CD14-positive monocyte (primary cell): ENCODE data around the gene CAMTA1. TPM values are rescaled to one million over a fixed set of nuclear protein-coding genes. Genes with fewer than 3 reads are reported as not detected.

Source experiments
- DNase-seq, 3 donors: peaks; one replicate each; pipeline ENCODE4 v3.0.0-alpha.2; 2011 to 2022
- H2AFZ ChIP-seq: 2 replicates; pipeline ENCODE4 v1.6.0; 2012; ENCODE audit warnings: mild to moderate bottlenecking, low read depth, low read length, inconsistent platforms; ENCODE audit not compliant: insufficient read depth, poor library complexity, severe bottlenecking
- H3K27ac ChIP-seq, 2 donors: 1 replicate in 1 of 2; 2 replicates in 1 of 2; pipeline ENCODE4 v1.5.1; 2012 to 2013; ENCODE audit warnings: low read length in 2 of 2, control low read depth in 1 of 2, inconsistent platforms in 1 of 2, low read depth in 1 of 2, mild to moderate bottlenecking in 1 of 2
- H3K27me3 ChIP-seq, 2 donors: one replicate each; pipeline versions ENCODE4 v1.6.0 to v1.6.1; 2011 to 2013; ENCODE audit warnings: low read length in 2 of 2; ENCODE audit not compliant: control insufficient read depth in 2 of 2, insufficient read depth in 2 of 2
- H3K36me3 ChIP-seq, 2 donors: replicated peaks in 1 of 2; 1 replicate in 1 of 2; 2 replicates in 1 of 2; pipeline versions ENCODE4 v1.5.1 to v1.6.1; 2012 to 2013; ENCODE audit warnings: low read length in 2 of 2, control low read depth in 1 of 2, inconsistent platforms in 1 of 2, mild to moderate bottlenecking in 1 of 2; ENCODE audit not compliant: insufficient read depth in 2 of 2, control insufficient read depth in 1 of 2
- H3K4me1 ChIP-seq, 2 donors: 1 replicate in 1 of 2; 2 replicates in 1 of 2; pipeline versions ENCODE4 v1.5.1 to v1.6.1; 2012 to 2013; ENCODE audit warnings: low read length in 2 of 2, control low read depth in 1 of 2, inconsistent platforms in 1 of 2, mild to moderate bottlenecking in 1 of 2, moderate library complexity in 1 of 2; ENCODE audit not compliant: insufficient read depth in 2 of 2, control insufficient read depth in 1 of 2
- H3K4me2 ChIP-seq: replicated peaks from 2 replicates; pipeline ENCODE3; 2012; ENCODE audit warnings: low read length, moderate library complexity, mild to moderate bottlenecking; ENCODE audit not compliant: poor library complexity, severe bottlenecking; ENCODE audit errors: extremely low read depth
- H3K4me3 ChIP-seq, 3 experiments: fragments of 200-600 bp in 1 of 3; sonication (generic) in 1 of 3; replicated peaks in 1 of 3; 1 replicate in 2 of 3; 2 replicates in 1 of 3; pipeline ENCODE4 v1.5.1; 2011 to 2013; ENCODE audit warnings: low read length in 3 of 3, mild to moderate bottlenecking in 3 of 3, control low read depth in 2 of 3, low read depth in 2 of 3, inconsistent platforms in 1 of 3, moderate library complexity in 1 of 3
- H3K79me2 ChIP-seq: 2 replicates; pipeline ENCODE4 v1.6.0; 2012; ENCODE audit warnings: mild to moderate bottlenecking, control low read depth, inconsistent platforms, low read length, moderate library complexity; ENCODE audit not compliant: insufficient read depth
- H3K9ac ChIP-seq: 2 replicates; pipeline ENCODE4 v1.6.0; 2017; ENCODE audit warnings: low read length, mild to moderate bottlenecking; ENCODE audit not compliant: insufficient read depth, poor library complexity, severe bottlenecking
- H3K9me3 ChIP-seq, 2 donors: replicated peaks in 1 of 2; 1 replicate in 1 of 2; 2 replicates in 1 of 2; pipeline versions ENCODE4 v1.5.1 to v1.6.1; 2012 to 2013; ENCODE audit warnings: low read length in 2 of 2, control low read depth in 1 of 2; ENCODE audit not compliant: control insufficient read depth in 1 of 2, insufficient read depth in 1 of 2
- H4K20me1 ChIP-seq: 2 replicates; pipeline ENCODE4 v1.6.0; 2012; ENCODE audit warnings: mild to moderate bottlenecking, low read length, control low read depth, moderate library complexity; ENCODE audit not compliant: insufficient read depth
- H3K27ac Mint-ChIP-seq, 7 donors: one replicate each; pipeline ENCODE4 v1.8.0; 2020; ENCODE audit warnings: mild to moderate bottlenecking in 7 of 7, mixed read lengths in 7 of 7, moderate library complexity in 6 of 7, inconsistent platforms in 2 of 7
- H3K27me3 Mint-ChIP-seq, 3 donors: one replicate each; pipeline ENCODE4 v1.8.0; 2021 to 2022; ENCODE audit warnings: low read depth in 3 of 3, mild to moderate bottlenecking in 3 of 3, mixed read lengths in 3 of 3, moderate library complexity in 3 of 3, inconsistent platforms in 1 of 3
- H3K36me3 Mint-ChIP-seq, 2 donors: one replicate each; pipeline ENCODE4 v1.8.0; 2020; ENCODE audit warnings: mixed read lengths in 2 of 2, inconsistent platforms in 1 of 2, mild to moderate bottlenecking in 1 of 2
- H3K4me1 Mint-ChIP-seq: one replicate; pipeline ENCODE4 v1.8.0; 2020; ENCODE audit warnings: mild to moderate bottlenecking, mixed read lengths
- H3K4me3 Mint-ChIP-seq, 2 donors: one replicate each; pipeline ENCODE4 v1.8.0; 2020; ENCODE audit warnings: mild to moderate bottlenecking in 2 of 2, mixed read lengths in 2 of 2, moderate library complexity in 1 of 2
- H3K9me3 Mint-ChIP-seq, 7 donors: one replicate each; pipeline ENCODE4 v1.8.0; 2020 to 2022; ENCODE audit warnings: mixed read lengths in 7 of 7, mild to moderate bottlenecking in 6 of 7, moderate library complexity in 6 of 7, inconsistent platforms in 2 of 7
- WGBS: methylation state at CpG from one replicate; pipeline ENCODE4 v1.1.5; 2013; ENCODE audit warnings: missing lambda C conversion rate; ENCODE audit not compliant: insufficient coverage; 5-methylcytosine and 5-hydroxymethylcytosine counted together
- intact Hi-C, 2 donors: fragments of 100-400 bp; cut with micrococcal nuclease; formaldehyde crosslinking; loops; one replicate each; pipeline versions ENCODE4 v1.15.0 to v1.15.1; 2023
- polyA plus RNA-seq, 3 donors: library from polyadenylated mRNA; depleted of rRNA in 1 of 3; unstranded in 2 of 3; stranded (reverse) in 1 of 3; fragments of 300-500 nt in 2 of 3; fragments of >200 nt in 1 of 3; fragmentation: Illumina TruSeq in 2 of 3; gene quantifications; 1 replicate in 2 of 3; 2 replicates in 1 of 3; pipeline ENCODE4 v1.2.3, GENCODE V29; 2012 to 2021
- TF ChIP-seq, protein P1 (sequence below): fragments of 200-600 bp; IDR thresholded peaks from one replicate; pipeline ENCODE4 v1.8.0; 2022; ENCODE audit warnings: antibody characterized with exemption, mild to moderate bottlenecking

The CAMTA1 gene
- polyA plus RNA-seq, 3 donors = 52.0 to 89.6 (median 78.3) TPM

DNA sequence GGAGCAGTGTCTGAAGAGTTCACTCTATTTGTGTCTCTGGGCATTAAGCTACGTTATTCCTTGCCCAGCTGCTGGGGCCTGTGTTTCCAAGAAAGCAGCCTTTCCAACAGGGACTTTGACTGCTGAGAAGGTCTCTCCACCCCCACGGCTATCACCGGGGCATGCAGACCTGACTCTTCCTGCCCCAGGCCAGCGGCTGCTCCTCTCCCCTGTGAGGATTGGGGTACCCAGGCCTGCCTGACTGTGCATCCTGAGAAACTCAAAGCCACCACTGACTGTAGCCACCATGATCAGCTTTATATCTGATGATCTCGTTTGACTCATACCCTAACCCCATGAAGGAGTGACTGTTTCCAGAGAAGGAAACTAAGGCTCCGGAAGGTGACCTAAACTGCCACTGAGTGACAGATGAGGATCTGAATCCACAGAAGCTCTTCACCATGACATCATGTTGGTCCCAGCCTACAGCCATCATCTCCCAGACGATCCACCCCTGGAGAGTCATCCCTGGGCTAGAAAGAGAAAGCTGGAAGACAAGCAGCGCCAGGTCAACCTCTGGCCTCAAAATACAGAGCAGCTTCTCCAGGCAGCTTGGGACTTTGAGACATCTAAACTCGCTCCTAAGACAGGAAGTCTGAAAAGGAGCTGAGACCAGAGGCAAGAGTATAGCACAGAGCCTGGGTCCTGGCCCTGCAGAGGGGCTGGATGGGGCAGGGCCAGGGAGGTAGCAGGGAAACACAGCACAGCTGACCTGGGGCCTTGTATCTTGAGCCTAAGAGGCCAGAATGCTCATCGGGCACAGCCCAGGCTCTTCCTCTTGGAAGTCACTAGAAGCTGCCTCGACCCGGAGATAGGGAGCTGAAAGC, 741.8 kb downstream of the CAMTA1 start:
- Histone ChIP-seq H3K4me2 (no peak overlapping the region), H3K9ac (no peak overlapping the region), H3K9me3 (no peaks in the 10 kb centered on the region), H4K20me1 (no peaks in the 10 kb centered on the region), H3K4me1 (no peaks in the 10 kb centered on the region), H3K27ac (no peak overlapping the region), H3K4me3 (no peak overlapping the region), H3K36me3 (no peaks in the 10 kb centered on the region), H3K27me3 (no peaks in the 10 kb centered on the region), H3K79me2 (no peaks in the 10 kb centered on the region), H2AFZ (no peak overlapping the region)
- H3K27ac Mint-ChIP-seq = no peak overlapping the region
- TF ChIP-seq, protein P1, sequence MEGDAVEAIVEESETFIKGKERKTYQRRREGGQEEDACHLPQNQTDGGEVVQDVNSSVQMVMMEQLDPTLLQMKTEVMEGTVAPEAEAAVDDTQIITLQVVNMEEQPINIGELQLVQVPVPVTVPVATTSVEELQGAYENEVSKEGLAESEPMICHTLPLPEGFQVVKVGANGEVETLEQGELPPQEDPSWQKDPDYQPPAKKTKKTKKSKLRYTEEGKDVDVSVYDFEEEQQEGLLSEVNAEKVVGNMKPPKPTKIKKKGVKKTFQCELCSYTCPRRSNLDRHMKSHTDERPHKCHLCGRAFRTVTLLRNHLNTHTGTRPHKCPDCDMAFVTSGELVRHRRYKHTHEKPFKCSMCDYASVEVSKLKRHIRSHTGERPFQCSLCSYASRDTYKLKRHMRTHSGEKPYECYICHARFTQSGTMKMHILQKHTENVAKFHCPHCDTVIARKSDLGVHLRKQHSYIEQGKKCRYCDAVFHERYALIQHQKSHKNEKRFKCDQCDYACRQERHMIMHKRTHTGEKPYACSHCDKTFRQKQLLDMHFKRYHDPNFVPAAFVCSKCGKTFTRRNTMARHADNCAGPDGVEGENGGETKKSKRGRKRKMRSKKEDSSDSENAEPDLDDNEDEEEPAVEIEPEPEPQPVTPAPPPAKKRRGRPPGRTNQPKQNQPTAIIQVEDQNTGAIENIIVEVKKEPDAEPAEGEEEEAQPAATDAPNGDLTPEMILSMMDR = no peak
- no peaks in the 10 kb centered on the region for H3K4me1 Mint-ChIP-seq
- H3K4me3 Mint-ChIP-seq = no peak overlapping the region
- no peaks in the 10 kb centered on the region for H3K9me3 Mint-ChIP-seq
- no peaks in the 10 kb centered on the region for H3K36me3 Mint-ChIP-seq
- intact Hi-C loops = no loop called here
- DNase-seq = no peak
- WGBS = 92% methylated on average over 8 of the region's 12 CpGs
- H3K27me3 Mint-ChIP-seq = peaks cover 0 to 9% (median 4%) of the 10 kb centered on the region in 3 donors

DNA sequence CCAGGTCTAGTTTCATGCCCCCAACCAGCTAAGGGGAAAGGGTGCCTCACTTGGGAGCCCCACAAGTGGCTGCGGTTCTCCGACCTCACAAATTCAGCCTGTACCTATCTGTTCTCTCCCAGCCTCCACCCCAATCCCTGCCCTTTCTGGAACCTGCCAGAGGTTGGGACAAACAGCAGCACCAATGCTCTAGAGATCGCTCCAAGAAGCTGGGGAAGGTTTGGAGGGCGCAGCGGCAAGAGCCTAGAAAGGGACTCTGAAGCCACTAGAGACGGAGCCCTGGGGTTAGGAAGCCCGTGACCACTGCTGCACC, 742.4 kb downstream of the CAMTA1 start:
- no peaks in the 10 kb centered on the region for H3K36me3 Mint-ChIP-seq
- H3K27ac Mint-ChIP-seq = no peak overlapping the region
- H3K4me3 Mint-ChIP-seq = no peak overlapping the region
- no peaks in the 10 kb centered on the region for H3K4me1 Mint-ChIP-seq
- TF ChIP-seq, protein P1 = no peak
- Histone ChIP-seq H3K36me3 (no peaks in the 10 kb centered on the region), H3K9me3 (no peaks in the 10 kb centered on the region), H2AFZ (no peak overlapping the region), H3K4me2 (no peak overlapping the region), H3K4me3 (no peak overlapping the region), H3K9ac (no peak overlapping the region), H3K27ac (no peak overlapping the region), H3K79me2 (no peaks in the 10 kb centered on the region), H4K20me1 (no peaks in the 10 kb centered on the region), H3K27me3 (no peaks in the 10 kb centered on the region), H3K4me1 (no peaks in the 10 kb centered on the region)
- DNase-seq = no peak
- no peaks in the 10 kb centered on the region for H3K9me3 Mint-ChIP-seq
- WGBS = 100% methylated on average over 5 of the region's 7 CpGs
- intact Hi-C loops = no loop called here
- peaks cover 3 to 9% (median 4%) of the 10 kb centered on the region in 3 donors for H3K27me3 Mint-ChIP-seq
